Dermis microvascular lymphatic vessel endothelial cell (primary cell): Measurements from ENCODE around the gene SCD5. TPM values are rescaled to one million over a fixed set of nuclear protein-coding genes. Genes with fewer than 3 reads are reported as not detected.

Experiments used
- DNase-seq, 2 donors: peaks; one replicate each; pipeline versions ENCODE4 v3.0.0 to v3.0.0-alpha.2; 2010; ENCODE audit warnings: low read depth in 2 of 2
- total RNA-seq: library from RNA; depleted of rRNA; stranded (reverse); fragments of >200 nt; gene quantifications from 2 replicates; pipeline ENCODE4 v1.2.1, GENCODE V29; 2014

Gene SCD5
- total RNA-seq, 1 donor from 2014 or later, result 23.6 TPM

DNA sequence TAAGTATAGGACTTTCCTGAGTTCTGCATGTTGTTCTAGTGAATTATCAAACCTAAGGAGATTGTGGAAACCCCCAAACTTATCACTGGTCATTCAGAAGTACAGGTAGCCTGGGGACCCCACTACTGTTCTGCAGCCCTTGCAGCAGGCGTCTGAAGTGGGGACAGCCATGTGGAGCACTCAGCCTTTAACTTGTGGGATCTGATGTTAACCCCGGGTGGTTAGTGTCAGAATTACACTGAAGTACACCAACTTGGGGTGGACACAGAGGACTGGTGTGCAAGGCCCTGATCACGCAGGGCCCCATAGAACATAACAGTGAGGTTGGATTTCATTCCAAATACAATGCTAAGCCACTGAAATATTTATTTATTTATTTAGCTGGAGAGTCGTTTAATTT lies 103.7 kb downstream of the SCD5 start:
- no peak for DNase-seq

DNA sequence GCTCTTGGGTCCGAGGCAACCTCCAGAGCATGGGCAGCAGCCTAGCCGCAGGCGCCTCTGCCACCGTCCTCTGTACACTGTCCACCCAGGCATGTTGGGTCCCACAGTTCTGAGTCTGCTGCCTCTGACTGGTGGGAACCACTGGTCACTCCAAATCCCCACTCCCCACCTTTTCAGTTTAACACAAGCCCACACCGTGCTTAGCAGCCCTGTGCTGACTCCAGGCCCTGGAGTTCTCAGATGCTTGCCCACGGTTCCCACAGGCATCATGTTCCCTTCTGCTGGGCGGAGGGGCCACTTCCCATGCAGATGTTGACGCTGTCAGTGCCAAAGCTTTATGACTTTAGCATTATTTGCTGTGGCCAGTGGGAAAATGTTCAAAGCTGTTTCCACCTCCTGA lies 104.5 kb downstream of the SCD5 start:
- DNase-seq, result peak in 1 of 2 donors; percentile 12

DNA sequence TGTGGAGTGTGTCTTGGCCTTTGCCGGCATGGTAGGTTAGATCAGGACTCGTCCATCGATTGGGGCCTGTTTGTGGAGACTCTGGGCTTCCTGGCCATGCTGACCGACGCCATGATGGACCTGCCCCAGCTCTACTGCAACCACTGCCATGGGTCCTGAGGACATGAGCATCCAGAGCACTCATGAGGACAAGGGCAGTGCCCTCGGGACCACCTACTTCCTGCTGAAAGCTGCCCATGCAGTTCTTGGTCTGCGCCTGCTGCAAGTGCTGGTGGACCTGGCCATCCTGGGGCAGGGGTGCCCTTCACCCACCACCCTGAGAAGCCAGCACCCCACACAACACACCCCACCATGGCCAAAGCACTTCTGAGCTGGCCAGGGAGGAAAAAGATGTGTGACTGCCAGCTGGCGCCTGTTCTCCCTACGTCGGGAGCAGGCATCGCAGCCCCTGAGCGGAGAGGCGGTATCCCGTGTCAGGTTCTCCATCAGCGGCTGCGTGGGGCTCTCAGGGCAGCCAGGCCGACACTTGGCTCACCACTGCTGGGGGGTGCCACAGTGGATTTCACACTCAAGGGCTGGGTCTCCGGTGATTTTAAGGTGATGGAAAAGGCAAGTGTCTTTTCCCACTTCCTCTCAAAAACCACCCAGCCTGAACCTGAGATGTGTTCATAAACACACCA lies 106.4 kb downstream of the SCD5 start:
- no peak for DNase-seq

DNA sequence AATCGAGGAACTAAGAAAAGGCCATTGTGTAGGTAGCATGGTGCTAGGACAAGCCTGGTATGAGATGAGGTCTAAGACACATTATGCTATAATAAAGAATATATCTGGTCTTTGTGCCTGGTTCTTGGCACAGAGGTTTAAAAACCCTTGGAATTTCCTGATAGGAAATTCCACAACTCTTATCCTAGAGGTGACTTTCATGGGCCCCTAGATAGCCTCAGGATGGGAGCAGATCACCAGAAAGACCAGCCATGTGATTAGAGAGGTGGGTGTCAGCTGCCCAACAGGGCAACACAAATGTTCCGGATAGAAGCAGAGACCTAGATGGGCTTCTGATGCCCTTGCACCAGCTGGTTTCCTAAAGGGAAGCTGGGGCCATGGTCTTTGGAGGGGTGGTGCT lies 107.2 kb downstream of the SCD5 start:
- DNase-seq, result peak in 1 of 2 donors; percentile 44

DNA sequence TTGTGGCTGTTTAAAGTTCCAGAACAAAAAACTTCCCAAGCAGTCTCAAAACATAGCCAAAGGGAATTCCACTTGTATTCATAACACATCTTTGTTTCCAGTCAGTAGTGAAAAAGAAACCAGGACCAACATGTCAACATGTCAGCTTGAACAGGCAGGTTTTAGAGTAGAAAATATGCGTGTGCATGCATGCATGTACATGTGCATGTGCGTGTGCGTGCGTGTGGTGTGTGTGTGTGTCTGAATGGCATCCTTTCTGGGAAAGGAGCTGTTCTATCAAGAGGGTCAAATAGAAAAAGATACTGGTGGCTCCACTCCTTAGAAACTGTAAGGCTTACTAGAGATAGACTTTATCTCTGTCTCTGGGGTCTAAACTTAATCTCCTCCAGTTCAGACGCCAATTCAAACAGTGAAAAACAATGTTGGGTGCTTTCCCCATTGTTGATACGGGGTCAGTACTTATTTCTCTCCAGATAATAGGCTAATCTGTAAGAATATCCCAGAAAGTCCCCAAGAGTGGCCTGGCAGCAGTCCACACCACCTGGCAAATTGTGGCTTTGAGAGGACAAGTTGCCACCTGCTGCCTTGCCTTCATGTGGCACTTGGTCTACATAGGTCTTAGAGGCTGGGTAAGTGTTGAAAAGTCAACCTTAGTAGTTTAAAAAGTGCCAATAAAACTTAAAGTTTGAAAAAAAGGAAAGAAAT lies 110.4 kb downstream of the SCD5 start:
- DNase-seq, result no peak

DNA sequence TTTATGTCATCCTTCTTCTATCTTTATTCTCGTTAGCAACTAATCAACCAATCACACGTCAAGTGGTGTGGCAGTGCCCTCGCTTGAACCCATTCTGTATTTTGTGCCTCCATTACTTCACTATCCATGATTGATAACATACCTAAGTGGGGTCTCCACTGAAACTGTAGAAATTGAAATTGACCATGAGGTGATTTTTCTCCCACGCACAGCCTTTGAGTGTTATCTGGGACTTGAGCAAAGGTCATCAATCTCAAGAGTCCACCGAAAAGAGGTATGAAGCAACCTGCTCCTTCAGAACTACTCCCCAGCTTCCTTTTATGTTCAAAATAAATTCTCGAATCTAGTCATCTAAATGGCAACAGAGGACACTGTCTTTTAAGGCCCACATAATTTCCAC lies 111.1 kb downstream of the SCD5 start:
- DNase-seq, result no peak

DNA sequence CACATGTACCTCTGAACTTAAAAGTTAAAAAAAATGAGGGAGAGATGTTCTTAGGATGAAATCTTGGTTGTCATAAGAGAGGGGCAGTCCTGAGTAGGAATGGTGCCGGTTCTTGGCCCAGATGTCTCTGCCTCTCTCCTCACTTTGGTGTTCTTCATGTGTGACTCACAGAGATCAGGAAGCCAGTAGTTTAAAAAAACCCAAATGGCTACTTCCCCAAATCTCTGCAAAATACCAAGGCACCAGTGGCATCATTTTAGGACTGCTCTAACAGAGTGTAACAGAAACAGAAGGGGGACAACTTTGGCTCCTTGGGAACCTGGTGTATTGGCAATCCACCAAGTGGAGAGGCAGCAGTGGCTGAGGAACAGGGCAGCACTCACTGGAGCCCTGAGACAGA lies 116.8 kb downstream of the SCD5 start:
- no peak for DNase-seq

DNA sequence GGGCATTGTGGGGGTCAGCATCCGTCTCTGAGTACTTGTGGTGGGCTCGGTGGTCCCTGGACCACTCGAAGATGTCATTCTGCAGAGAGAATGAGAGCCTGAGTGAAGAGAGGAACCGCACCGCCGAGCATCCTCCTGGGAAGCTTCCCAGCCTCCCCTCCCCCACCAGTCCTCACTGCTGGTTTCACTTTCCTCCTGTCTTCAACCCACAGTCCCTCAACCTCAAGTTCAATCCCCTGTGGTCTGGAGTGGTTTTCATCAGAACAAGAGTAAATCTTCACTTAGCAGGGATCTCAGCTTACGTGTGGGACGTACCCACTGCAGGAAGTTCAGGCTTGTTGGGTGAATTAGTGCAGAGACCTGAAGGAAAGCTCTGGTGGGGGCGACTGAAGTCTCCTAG lies 117.8 kb downstream of the SCD5 start:
- no peak for DNase-seq

DNA sequence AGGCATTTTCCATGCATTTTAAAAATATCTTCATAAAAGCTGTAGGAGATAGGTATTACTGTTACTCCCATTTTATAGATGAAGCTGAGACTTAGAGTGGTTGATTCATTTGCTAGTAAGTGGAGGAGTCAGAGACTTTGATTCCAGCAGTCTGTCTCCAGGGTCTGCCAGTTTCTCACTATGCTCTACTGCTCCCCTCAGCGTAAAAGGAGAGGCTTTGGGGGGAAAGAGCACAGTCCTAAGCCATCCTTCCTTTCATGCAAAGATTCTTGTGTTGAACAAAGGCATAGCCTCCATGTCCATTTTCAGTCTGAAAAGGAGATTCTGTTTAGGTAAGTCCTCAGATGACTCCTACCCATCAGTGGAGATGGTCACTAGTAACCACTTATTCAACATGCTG lies 119.1 kb downstream of the SCD5 start:
- no peak for DNase-seq

DNA sequence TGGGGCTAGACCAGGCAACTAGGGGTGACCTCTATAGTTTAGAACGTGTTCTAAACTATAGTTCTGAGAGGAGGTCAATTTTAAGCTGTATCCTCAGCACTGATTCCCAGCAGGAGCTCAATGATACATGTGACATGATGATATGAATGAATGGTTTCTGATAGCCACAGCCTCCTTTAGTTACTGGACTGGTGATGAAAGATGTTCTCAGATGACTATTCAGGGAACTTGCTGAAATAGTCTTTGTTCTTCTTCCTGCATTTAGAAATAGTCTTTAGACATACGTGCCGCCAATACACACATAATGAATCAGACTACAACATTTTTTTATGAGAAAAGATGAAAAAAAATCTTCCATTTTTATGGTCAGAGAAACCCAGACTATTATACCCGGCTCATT lies 120.5 kb downstream of the SCD5 start:
- no peak for DNase-seq

DNA sequence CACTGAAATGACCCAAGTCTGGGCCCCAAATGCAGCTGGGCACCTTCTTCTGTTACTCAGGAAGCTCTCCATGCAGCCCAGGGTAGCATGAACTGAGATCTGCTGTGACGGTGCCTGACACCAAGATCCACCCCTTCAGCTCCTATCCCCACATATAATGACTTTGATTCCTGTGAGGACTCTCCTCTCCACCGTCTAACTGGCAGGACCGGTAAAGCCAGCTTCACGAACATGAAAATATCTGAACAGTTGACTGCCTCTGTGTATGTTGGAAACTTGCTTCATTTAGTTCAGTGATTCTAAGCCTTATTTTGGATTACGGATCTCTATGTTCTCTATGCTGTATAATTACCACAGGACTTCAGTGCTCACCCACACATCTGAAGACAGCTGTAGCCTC lies 121.3 kb downstream of the SCD5 start:
- DNase-seq, result no peak

DNA sequence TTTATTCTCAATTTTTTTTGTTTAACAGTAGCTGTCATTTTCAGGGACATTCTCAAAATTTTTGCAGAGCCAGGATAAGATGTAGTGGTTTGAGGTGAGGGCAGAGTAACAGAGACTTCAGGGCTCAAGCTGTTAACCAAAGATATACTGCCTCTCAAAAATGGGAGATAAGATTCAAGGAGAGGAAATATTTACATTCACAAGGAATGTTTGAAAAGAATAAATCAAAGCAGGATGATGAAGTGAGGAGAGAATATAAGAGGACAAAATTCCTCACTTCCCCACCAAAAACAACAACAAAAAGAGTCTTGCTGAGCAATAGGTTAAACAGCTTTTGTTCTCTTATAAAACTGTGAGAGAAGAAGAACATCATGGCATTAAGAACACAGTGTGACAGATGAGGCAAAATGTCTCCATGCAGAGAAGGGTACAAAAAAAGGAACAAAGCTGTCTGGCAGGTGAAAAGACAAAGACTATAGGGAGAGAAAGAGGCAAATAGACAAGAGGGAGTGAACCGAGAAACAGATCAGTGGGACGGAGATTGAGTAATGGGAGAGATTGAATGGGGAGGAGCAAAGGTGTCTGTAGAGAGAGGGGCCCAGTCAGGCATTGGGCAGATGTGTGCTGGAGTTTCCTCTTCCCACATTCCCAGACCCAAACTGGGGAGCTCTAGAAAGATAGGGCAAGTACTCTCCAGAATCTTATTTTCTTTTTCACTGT lies 130.7 kb downstream of the SCD5 start:
- no peak for DNase-seq

DNA sequence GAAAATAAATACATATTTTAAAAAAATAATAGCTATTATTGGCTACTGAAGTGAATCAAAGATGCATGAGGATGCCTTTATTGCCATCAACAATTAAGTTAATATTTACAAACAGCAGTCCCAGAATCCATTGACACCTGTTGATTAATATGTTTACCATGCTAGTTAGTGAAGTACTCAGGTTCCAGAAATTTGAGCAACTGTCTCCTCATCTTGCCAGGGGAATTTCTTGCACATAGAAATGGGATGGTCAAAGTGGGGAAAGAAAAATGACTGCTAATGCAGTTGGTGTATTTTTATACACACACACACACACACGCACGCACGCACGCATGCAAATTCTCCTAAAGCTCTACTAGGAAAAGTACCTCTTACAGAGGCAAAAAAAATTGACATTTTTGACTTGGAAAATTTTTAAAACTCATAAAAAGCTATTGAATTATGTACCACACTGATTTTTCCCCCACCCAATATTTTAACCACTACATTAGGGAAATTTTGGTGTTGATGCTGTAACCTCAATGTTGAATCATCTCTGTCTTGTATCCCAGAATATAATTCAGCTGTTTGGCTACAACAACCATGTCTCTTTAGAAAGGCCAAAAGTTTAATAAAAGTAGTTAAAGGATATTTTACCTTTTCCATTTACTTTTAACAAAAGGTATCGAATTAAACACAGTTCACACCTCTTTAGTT lies 131.5 kb downstream of the SCD5 start:
- DNase-seq, result no peak

DNA sequence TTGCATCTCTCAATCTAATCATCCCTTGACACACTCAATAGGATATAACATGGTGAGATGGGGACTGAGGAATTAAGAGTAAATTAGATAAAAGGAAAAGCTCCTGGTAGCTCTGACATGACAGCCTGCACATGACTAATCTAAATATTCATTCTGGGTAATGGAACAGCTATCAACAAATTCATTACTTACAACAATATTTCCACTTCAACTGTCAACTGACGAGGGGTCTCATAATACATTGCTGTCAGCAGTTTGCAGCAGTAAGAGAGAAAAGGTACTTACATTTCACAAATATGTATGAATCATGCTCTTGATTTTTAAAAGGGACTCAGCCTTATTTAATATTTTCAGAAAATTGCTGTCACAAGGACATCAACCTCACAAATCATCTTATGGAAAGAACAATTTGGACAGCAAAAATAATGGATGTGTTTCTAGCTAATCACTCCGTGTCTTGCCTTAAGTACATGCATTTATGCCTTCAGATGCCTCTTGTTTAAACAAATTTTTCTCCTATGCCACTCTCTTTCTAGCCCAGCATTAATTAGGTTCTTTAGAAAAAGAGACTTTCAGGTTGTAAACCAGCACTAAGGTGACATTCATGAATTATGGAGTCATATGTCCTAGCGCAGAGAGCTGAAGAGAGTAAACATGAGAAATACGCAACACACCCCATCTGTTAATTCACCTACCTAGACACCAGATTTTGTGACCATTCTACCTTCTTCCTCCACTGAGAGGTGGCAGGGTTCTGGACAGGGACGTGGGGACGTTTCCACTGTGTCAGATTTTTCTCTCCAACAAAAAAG lies 137.2 kb downstream of the SCD5 start:
- DNase-seq, result no peak

DNA sequence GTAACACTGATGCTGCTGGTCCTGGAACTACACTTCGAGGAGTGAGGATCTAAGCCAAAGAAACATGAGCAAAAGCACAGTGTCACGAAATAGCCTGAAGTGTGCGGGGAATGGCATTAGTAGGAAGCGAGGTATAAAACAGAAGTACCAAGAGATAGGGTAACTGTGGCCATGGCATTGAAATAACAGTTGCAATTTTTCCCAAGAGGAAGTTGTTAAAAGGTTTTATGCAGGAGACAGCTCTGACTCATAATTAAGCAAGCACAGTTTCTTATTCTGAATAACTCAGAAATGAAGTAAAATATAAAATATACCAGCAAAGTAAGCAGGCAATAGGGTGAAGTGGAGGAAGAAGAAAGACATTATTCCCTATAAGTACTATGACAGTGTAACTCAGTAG lies 146.5 kb downstream of the SCD5 start:
- peak in 1 of 2 donors; percentile 32 for DNase-seq

DNA sequence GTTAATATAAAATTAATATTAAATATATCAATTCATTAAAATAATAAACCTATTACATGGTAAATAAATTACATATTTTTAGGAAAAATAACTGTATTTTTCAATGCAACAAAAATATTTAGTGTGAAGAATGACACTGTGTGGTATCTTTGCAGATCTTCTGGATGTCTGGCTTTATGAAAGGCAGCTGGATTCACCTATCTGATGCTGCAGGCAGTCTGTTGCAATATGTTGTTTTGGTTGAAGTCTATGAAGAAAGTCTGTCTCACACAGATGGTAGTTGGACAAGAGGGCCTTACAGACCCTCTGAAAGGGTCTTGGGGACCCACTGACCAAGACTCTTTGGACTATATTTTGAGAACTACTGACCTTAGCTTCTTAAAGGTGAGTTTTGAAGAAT lies 147.7 kb downstream of the SCD5 start:
- no peak for DNase-seq

DNA sequence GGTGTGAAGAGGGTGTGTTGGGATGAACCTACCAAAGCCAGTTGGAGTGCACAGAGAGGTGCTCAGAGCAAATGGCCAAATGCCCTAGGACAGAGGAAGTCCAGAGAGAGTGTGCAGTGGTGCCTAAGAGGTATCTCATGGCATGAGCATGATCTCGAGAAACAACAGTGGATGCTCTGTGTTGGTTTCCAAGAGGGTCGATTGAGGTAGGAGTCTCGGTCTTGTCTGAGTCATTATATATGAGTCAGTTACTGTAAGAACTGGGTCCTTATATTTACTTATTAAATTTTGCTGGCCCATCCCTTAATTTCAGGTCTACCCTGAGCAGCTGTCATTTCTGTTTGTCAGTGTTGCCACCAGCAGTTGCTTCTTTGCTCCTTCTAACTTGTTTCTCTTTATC lies 150.2 kb downstream of the SCD5 start:
- DNase-seq, result no peak

DNA sequence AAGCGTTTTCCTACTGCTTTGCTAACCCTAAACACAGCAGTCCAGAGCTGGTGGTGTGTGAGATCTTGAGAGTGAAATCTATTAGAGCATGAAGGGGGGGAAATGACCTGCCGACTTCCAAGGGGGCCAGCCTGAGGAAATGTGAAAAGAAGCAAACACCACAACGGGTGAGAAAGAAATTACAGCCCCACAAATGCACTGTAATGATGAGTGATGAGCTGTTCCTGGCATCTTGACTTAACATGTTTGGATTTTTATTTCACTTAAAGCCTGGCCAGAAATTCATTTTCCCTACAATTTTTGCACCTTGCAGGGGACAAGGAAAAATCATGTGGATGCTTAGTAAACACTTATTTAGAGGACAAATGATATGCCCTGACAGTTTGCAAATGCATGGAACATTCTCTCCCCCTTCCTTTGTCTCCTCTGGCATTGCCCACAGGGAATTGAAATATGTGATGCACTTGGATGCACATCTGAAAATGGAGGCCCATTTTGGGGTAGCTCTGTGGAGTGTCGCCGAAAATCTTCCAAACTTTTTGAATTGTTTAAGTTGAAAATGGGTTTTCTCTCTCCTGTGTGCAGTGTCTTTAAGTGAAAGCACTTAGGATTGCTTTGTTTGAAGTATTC lies 152.5 kb downstream of the SCD5 start:
- no peak for DNase-seq

DNA sequence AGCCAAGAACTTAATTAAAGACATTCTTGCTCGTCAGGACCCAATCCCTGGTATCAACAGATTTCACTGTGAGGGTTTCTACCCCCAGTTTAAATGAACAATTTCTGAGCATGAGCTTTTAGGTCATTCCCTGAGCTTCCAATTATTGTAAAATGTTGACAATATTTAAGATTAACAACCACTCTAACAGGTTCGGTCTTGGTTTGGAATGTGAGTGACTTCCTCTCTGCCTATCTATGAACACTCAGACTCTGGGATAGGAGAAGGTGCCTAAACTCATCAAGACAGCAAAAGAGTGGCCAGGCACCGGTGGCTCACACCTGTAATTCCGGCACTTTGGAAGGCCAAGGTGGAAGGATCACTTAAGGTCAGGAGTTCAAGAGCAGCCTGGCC lies 153.9 kb downstream of the SCD5 start:
- DNase-seq, result no peak

DNA sequence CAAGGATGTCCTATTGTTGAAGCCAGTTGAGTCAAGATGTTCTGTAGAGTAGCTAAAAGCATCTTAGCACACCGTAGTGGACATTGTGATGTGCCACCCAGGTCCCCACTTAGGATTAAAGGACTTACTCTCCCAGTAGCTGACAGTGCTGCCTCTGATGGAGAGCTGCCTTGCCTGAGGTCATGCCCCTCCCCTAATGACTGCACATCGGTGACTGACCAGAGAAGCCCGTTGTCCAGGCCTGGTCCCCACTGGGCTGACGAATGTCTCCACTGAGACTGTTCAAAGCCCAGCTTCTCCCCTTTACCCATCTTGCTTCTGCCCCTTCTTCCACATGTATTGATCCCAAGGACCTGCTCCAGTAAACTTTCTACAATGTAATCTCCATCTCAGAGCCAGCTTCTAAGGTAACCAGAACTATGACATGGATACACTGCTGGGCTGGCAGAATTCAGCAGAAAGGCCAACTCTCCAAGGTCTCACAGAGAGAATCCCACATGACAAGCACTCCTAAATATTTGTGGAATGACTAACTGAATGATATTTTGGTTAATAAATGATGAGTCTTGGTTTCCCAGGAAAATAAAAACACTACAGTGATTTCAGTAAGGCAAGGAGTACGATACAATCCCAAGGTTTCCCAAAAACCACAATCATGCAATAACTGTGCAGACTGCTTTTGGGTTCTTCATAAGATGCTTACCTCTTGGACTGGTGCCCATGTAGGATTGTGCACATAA lies 154.4 kb downstream of the SCD5 start:
- DNase-seq, result no peak
